ENCODE measurements around the gene ASTN2.

Gene ASTN2

GRCh38 chr9:116504893-116505480 is 909.9 kb downstream of the ASTN2 start:
- no peak for DNase-seq (ENCODE audit: low read depth)

GRCh38 chr9:116504081-116504480 is 910.8 kb downstream of the ASTN2 start:
- DNase-seq (ENCODE audit: low read depth), result no peak

- no peak for DNase-seq (ENCODE audit: low read depth)
These were observed 912.1 kb downstream of the ASTN2 start for GRCh38 chr9:116502746-116503145.

GRCh38 chr9:116501871-116502270 is 913.0 kb downstream of the ASTN2 start:
- no peak for DNase-seq (ENCODE audit: low read depth)

GRCh38 chr9:116499986-116500871 is 914.6 kb downstream of the ASTN2 start:
- DNase-seq (ENCODE audit: low read depth), result no peak

GRCh38 chr9:116499434-116499833 is 915.4 kb downstream of the ASTN2 start:
- DNase-seq (ENCODE audit: low read depth), result no peak

GRCh38 chr9:116497095-116497890 is 917.6 kb downstream of the ASTN2 start:
- no peak for DNase-seq (ENCODE audit: low read depth)

GRCh38 chr9:116496167-116496566 is 918.7 kb downstream of the ASTN2 start:
- no peak for DNase-seq (ENCODE audit: low read depth)

GRCh38 chr9:116495725-116496124 is 919.1 kb downstream of the ASTN2 start:
- no peak for DNase-seq (ENCODE audit: low read depth)

GRCh38 chr9:116494815-116495634 is 919.8 kb downstream of the ASTN2 start:
- DNase-seq (ENCODE audit: low read depth), result no peak

- DNase-seq (ENCODE audit: low read depth), result no peak
These were observed 921.5 kb downstream of the ASTN2 start for GRCh38 chr9:116493183-116493860.

- no peak for DNase-seq (ENCODE audit: low read depth)
These were observed 923.2 kb downstream of the ASTN2 start for GRCh38 chr9:116491659-116492058.

- no peak for DNase-seq (ENCODE audit: low read depth)
These were observed 923.6 kb downstream of the ASTN2 start for GRCh38 chr9:116491219-116491618.

GRCh38 chr9:116490321-116490720 is 924.5 kb downstream of the ASTN2 start:
- DNase-seq (ENCODE audit: low read depth), result no peak

- DNase-seq (ENCODE audit: low read depth), result no peak
These were observed 926.5 kb downstream of the ASTN2 start for GRCh38 chr9:116488373-116488772.

GRCh38 chr9:116484492-116485061 is 930.3 kb downstream of the ASTN2 start:
- DNase-seq (ENCODE audit: low read depth), result no peak

- no peak for DNase-seq (ENCODE audit: low read depth)
These were observed 931.0 kb downstream of the ASTN2 start for GRCh38 chr9:116483622-116484491.

- no peak for DNase-seq (ENCODE audit: low read depth)
These were observed 932.1 kb downstream of the ASTN2 start for GRCh38 chr9:116482740-116483139.

- no peak for DNase-seq (ENCODE audit: low read depth)
These were observed 934.2 kb downstream of the ASTN2 start for GRCh38 chr9:116480700-116481099.

- DNase-seq (ENCODE audit: low read depth), result no peak
These were observed 934.9 kb downstream of the ASTN2 start for GRCh38 chr9:116479967-116480366.

All from stimulated activated CD4-positive, alpha-beta T cell treated with anti-CD3 and anti-CD28 coated beads, Interleukin-2, amount 100 ng/mL, for 4 hours (primary cell).